Upper lobe of left lung (tissue), 4 donors: Measurements from ENCODE around the gene SCAMP1.

ENCODE experiments used
- EP300 ChIP-seq, 4 donors: sonication (generic); formaldehyde crosslinking; IDR thresholded peaks; one replicate each; pipeline ENCODE4 v1.5.1; 2017; ENCODE audit warnings: antibody characterized with exemption in 4 of 4, control low read depth in 2 of 4
- POLR2A ChIP-seq, 4 donors: fragments of 450-650 bp; IDR thresholded peaks; one replicate each; pipeline ENCODE4 v1.5.1; 2016 to 2017; ENCODE audit warnings: antibody characterized with exemption in 4 of 4, mild to moderate bottlenecking in 2 of 4
- POLR2AphosphoS5 ChIP-seq, 2 donors: sonication (generic); formaldehyde crosslinking; IDR thresholded peaks; one replicate each; pipeline ENCODE4 v1.5.1; 2017; ENCODE audit warnings: antibody characterized with exemption in 2 of 2
- TF ChIP-seq, protein P1 (sequence below), 6 experiments: fragments of 450-650 bp in 4 of 6; fragments of 200-600 bp in 2 of 6; sonication (generic) in 2 of 6; IDR thresholded peaks; one replicate each; pipeline ENCODE4 v1.5.1; 2016 to 2019; ENCODE audit warnings: antibody characterized with exemption in 6 of 6

GRCh38 chr5:78373231-78373630 lies 12.8 kb downstream of the SCAMP1 start:
- TF ChIP-seq POLR2A (IDR thresholded peaks at IDR 0.05) (no peak), EP300 (IDR thresholded peaks at IDR 0.05) (no peak), POLR2AphosphoS5 (IDR thresholded peaks at IDR 0.05) (no peak)
- TF ChIP-seq, protein P1, sequence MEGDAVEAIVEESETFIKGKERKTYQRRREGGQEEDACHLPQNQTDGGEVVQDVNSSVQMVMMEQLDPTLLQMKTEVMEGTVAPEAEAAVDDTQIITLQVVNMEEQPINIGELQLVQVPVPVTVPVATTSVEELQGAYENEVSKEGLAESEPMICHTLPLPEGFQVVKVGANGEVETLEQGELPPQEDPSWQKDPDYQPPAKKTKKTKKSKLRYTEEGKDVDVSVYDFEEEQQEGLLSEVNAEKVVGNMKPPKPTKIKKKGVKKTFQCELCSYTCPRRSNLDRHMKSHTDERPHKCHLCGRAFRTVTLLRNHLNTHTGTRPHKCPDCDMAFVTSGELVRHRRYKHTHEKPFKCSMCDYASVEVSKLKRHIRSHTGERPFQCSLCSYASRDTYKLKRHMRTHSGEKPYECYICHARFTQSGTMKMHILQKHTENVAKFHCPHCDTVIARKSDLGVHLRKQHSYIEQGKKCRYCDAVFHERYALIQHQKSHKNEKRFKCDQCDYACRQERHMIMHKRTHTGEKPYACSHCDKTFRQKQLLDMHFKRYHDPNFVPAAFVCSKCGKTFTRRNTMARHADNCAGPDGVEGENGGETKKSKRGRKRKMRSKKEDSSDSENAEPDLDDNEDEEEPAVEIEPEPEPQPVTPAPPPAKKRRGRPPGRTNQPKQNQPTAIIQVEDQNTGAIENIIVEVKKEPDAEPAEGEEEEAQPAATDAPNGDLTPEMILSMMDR (IDR thresholded peaks at IDR 0.05) = no peak
